DND-41 (cell line): ENCODE measurements around the gene CNPPD1.

ENCODE experiments used
- EZH2 ChIP-seq: IDR thresholded peaks from 3 replicates; pipeline ENCODE4 v1.6.1; 2012; ENCODE audit warnings: borderline replicate concordance, low read depth, mild to moderate bottlenecking, moderate library complexity, low read length, inconsistent platforms; ENCODE audit not compliant: severe bottlenecking
- TF ChIP-seq, protein P1 (sequence below): IDR thresholded peaks from 2 replicates; pipeline ENCODE4 v1.5.1; 2012; ENCODE audit warnings: borderline replicate concordance, low read length, moderate library complexity, mild to moderate bottlenecking; ENCODE audit not compliant: poor library complexity, severe bottlenecking; ENCODE audit errors: extremely low read depth

DNA sequence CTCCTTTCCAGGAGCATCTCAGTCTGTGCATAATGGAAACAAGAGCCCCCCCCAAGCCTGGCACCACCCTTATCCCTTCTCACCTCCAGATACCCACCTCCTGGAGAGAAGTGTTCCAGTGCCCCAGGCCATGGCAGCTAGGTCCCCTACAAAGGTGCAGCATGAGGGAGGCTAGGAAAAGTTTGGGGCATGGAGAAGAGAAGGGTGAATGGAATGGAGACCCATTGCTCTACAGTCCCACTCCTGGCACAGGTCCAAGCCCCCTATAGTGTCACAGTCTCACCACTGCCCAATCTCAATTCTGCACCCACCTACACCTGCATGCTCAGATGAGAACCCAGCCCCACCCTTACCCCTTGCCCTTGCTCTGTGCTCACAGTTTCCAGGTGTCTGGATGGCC, 7.8 kb downstream of the CNPPD1 start:
- TF ChIP-seq, protein P1, sequence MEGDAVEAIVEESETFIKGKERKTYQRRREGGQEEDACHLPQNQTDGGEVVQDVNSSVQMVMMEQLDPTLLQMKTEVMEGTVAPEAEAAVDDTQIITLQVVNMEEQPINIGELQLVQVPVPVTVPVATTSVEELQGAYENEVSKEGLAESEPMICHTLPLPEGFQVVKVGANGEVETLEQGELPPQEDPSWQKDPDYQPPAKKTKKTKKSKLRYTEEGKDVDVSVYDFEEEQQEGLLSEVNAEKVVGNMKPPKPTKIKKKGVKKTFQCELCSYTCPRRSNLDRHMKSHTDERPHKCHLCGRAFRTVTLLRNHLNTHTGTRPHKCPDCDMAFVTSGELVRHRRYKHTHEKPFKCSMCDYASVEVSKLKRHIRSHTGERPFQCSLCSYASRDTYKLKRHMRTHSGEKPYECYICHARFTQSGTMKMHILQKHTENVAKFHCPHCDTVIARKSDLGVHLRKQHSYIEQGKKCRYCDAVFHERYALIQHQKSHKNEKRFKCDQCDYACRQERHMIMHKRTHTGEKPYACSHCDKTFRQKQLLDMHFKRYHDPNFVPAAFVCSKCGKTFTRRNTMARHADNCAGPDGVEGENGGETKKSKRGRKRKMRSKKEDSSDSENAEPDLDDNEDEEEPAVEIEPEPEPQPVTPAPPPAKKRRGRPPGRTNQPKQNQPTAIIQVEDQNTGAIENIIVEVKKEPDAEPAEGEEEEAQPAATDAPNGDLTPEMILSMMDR: no peak
- TF ChIP-seq EZH2: no peak
